Hepatocyte (in vitro differentiated cells): ENCODE data around the gene ATF3.

Experiments used
- CTCF ChIP-seq: fragments of 200-600 bp; sonication (generic); IDR thresholded peaks from 2 replicates; pipeline ENCODE4 v1.5.1; 2016; ENCODE audit warnings: antibody characterized with exemption, mild to moderate bottlenecking; ENCODE audit not compliant: poor library complexity
- EZH2 ChIP-seq: fragments of 200-600 bp; sonication (generic); IDR thresholded peaks from 2 replicates; pipeline ENCODE4 v1.6.1; 2016; ENCODE audit warnings: antibody characterized with exemption, mild to moderate bottlenecking, borderline replicate concordance
- EZH2phosphoT487 ChIP-seq: fragments of 200-600 bp; sonication (generic); IDR thresholded peaks from one replicate; pipeline ENCODE4 v1.6.1; 2018; ENCODE audit warnings: antibody characterized with exemption, mild to moderate bottlenecking, low read depth, moderate library complexity; ENCODE audit not compliant: unreplicated experiment, severe bottlenecking

GRCh38 chr1:212609701-212610574 is 1.4 kb downstream of the ATF3 start:
- no peak for TF ChIP-seq CTCF
- TF ChIP-seq EZH2phosphoT487, result no peak
- no peak for TF ChIP-seq EZH2
